HEK293 (cell line): Measurements from ENCODE around the gene TMEM167A.

Experiments used
- CTCF ChIP-seq: fragments of 450-650 bp; formaldehyde crosslinking; IDR thresholded peaks from 2 replicates; pipeline ENCODE4 v1.5.1; 2016; ENCODE audit warnings: missing biosample characterization, missing genetic modification characterization
- ELK4 ChIP-seq: IDR thresholded peaks from 2 replicates; pipeline ENCODE4 v1.6.1; 2011; ENCODE audit warnings: mild to moderate bottlenecking, low read depth, low read length, borderline replicate concordance
- REST ChIP-seq: fragments of 450-650 bp; formaldehyde crosslinking; IDR thresholded peaks from 2 replicates; pipeline ENCODE4 v1.5.1; 2016; ENCODE audit warnings: missing biosample characterization, missing genetic modification characterization
- SP2 ChIP-seq: fragments of 450-650 bp; formaldehyde crosslinking; IDR thresholded peaks from 2 replicates; pipeline ENCODE4 v1.5.1; 2016; ENCODE audit warnings: missing biosample characterization, missing genetic modification characterization
- YY1 ChIP-seq: fragments of 450-650 bp; formaldehyde crosslinking; IDR thresholded peaks from 2 replicates; pipeline ENCODE4 v1.5.1; 2018; ENCODE audit warnings: missing biosample characterization, missing genetic modification characterization
- ZNF24 ChIP-seq: fragments of 450-650 bp; formaldehyde crosslinking; IDR thresholded peaks from 2 replicates; pipeline ENCODE4 v1.5.1; 2016; ENCODE audit warnings: missing biosample characterization, missing genetic modification characterization
- ZNF571 ChIP-seq: fragments of 450-650 bp; formaldehyde crosslinking; IDR thresholded peaks from 2 replicates; pipeline ENCODE4 v1.5.0; 2017; ENCODE audit warnings: missing biosample characterization, missing genetic modification characterization
- ZNF747 ChIP-seq: fragments of 450-650 bp; formaldehyde crosslinking; IDR thresholded peaks from 2 replicates; pipeline ENCODE4 v1.5.1; 2016; ENCODE audit warnings: missing biosample characterization, missing genetic modification characterization
- ZNF792 ChIP-seq: fragments of 450-650 bp; formaldehyde crosslinking; IDR thresholded peaks from 2 replicates; pipeline ENCODE4 v1.5.1; 2016; ENCODE audit warnings: missing biosample characterization, missing genetic modification characterization
- ZSCAN23 ChIP-seq: fragments of 450-650 bp; formaldehyde crosslinking; IDR thresholded peaks from 2 replicates; pipeline ENCODE4 v1.5.1; 2016; ENCODE audit warnings: missing biosample characterization, missing genetic modification characterization

GRCh38 chr5:83069096-83069799 lies 7.9 kb downstream of the TMEM167A start:
- no peak for TF ChIP-seq ZNF24 (tag by site-specific recombination)
- no peak for TF ChIP-seq CTCF (tag by site-specific recombination)
- TF ChIP-seq ELK4 = no peak
- TF ChIP-seq REST = no peak
- no peak for TF ChIP-seq ZNF571 (tag by site-specific recombination)
- no peak for TF ChIP-seq ZSCAN23 (tag by site-specific recombination)
- TF ChIP-seq ZNF792 = no peak
- no peak for TF ChIP-seq SP2 (tag by site-specific recombination)
- TF ChIP-seq ZNF747 (tag by site-specific recombination) = no peak
- no peak for TF ChIP-seq YY1 (tag by site-specific recombination)
